ENCODE data around the gene SBK1. TPM values are rescaled to one million over a fixed set of nuclear protein-coding genes. Genes with fewer than 3 reads are reported as not detected.

Gene SBK1
- total RNA-seq, 1 donor: not detected

DNA sequence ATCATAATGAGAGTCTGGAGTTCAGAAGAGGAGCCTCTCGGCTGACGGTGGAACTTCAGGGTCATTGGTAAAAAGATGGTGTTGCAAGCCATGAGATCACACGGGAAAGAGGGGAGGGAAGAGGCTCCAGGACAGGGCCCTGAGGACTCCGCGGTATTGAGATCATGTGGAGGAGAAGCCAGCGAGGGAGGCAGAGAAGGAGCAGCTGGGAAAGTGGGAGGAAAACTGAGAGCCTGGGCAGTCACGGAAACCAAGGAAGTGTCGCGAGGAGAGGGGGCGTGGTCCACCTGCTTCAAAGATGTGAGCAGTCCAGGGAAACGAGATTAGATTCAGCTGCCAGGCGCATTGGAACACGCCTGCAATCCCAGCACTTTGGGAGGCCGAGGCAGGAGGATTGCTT is 27.7 kb upstream of the SBK1 start:
- Histone ChIP-seq H3K9me3 (ENCODE audit: low read depth, low read length) (no peaks in the 10 kb centered on the region), H3K27ac (ENCODE audit: low read depth, low read length) (no peak overlapping the region), H3K4me3 (ENCODE audit: insufficient read depth, low read length) (no peak overlapping the region), H2AFZ (ENCODE audit: low read length) (no peak overlapping the region), H3K79me2 (ENCODE audit: insufficient read depth, low read length) (no peaks in the 10 kb centered on the region), H4K20me1 (ENCODE audit: insufficient read depth, low read length) (no peaks in the 10 kb centered on the region), H3K36me3 (ENCODE audit: insufficient read depth, low read length) (no peaks in the 10 kb centered on the region), H3K4me1 (ENCODE audit: insufficient read depth, low read length) (no peaks in the 10 kb centered on the region), H3K27me3 (ENCODE audit: insufficient read depth, low read length) (peaks cover 43% of the 10 kb centered on the region), H3K4me2 (ENCODE audit: insufficient read depth, low read length) (no peak overlapping the region)
- DNase-seq (ENCODE audit: insufficient read length, low spot score, missing footprints): no peak
- TF ChIP-seq, protein P1, sequence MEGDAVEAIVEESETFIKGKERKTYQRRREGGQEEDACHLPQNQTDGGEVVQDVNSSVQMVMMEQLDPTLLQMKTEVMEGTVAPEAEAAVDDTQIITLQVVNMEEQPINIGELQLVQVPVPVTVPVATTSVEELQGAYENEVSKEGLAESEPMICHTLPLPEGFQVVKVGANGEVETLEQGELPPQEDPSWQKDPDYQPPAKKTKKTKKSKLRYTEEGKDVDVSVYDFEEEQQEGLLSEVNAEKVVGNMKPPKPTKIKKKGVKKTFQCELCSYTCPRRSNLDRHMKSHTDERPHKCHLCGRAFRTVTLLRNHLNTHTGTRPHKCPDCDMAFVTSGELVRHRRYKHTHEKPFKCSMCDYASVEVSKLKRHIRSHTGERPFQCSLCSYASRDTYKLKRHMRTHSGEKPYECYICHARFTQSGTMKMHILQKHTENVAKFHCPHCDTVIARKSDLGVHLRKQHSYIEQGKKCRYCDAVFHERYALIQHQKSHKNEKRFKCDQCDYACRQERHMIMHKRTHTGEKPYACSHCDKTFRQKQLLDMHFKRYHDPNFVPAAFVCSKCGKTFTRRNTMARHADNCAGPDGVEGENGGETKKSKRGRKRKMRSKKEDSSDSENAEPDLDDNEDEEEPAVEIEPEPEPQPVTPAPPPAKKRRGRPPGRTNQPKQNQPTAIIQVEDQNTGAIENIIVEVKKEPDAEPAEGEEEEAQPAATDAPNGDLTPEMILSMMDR (IDR thresholded peaks at IDR 0.05; ENCODE audit: extremely low read depth, low read depth, low read length): no peak

DNA sequence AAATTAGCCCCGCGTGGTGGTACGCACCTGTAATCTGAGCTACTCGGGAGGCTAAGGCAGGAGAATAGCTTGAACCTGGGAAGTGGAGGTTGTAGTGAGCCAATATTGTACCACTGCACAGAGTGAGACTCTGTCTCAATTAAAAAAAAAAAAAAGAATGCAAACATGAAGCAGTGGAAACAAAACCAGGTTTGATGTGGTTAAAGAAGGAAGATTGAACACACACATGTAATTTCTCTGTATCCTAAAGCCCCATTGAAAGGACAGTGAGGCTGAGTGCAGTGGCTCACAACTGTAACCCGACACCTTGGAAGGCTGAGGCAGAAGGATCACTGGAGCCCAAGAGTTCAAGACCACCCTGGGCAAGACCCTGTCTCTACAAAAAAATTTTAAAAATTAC is 26.5 kb upstream of the SBK1 start:
- Histone ChIP-seq H3K4me1 (ENCODE audit: insufficient read depth, low read length) (no peaks in the 10 kb centered on the region), H3K4me2 (ENCODE audit: insufficient read depth, low read length) (no peak overlapping the region), H4K20me1 (ENCODE audit: insufficient read depth, low read length) (no peaks in the 10 kb centered on the region), H3K4me3 (ENCODE audit: insufficient read depth, low read length) (no peak overlapping the region), H3K9me3 (ENCODE audit: low read depth, low read length) (no peaks in the 10 kb centered on the region), H3K27me3 (ENCODE audit: insufficient read depth, low read length) (peaks cover 31% of the 10 kb centered on the region), H3K36me3 (ENCODE audit: insufficient read depth, low read length) (no peaks in the 10 kb centered on the region), H3K27ac (ENCODE audit: low read depth, low read length) (no peak overlapping the region), H2AFZ (ENCODE audit: low read length) (no peak overlapping the region), H3K79me2 (ENCODE audit: insufficient read depth, low read length) (no peaks in the 10 kb centered on the region)
- no peak for DNase-seq (ENCODE audit: insufficient read length, low spot score, missing footprints)
- TF ChIP-seq, protein P1 (IDR thresholded peaks at IDR 0.05; ENCODE audit: extremely low read depth, low read depth, low read length): no peak

DNA sequence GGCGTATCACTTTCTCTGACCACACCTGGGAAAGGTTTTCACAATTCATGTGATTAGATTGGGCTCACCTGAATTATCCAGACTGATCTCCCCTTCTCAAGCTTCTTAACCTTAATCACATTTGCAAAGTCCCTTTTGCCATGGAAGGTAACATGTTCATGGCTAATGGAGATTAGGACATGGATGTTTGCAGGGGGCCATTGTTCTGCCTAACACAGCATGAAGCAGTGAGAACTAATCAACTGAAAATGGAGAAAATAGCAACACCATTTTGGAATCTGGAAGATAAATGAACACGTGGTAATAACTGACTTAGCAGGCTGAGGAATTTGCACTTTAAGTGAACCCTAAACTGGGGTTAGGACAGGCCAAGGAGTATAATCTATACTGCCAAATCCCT is 25.0 kb upstream of the SBK1 start:
- H3K4me2 ChIP-seq (ENCODE audit: insufficient read depth, low read length): no peak overlapping the region
- H4K20me1 ChIP-seq (ENCODE audit: insufficient read depth, low read length): no peaks in the 10 kb centered on the region
- TF ChIP-seq, protein P1 (IDR thresholded peaks at IDR 0.05; ENCODE audit: extremely low read depth, low read depth, low read length): no peak
- no peak overlapping the region for H2AFZ ChIP-seq (ENCODE audit: low read length)
- no peaks in the 10 kb centered on the region for H3K9me3 ChIP-seq (ENCODE audit: low read depth, low read length)
- H3K27ac ChIP-seq (ENCODE audit: low read depth, low read length): no peak overlapping the region
- H3K36me3 ChIP-seq (ENCODE audit: insufficient read depth, low read length): no peaks in the 10 kb centered on the region
- no peak overlapping the region for H3K4me3 ChIP-seq (ENCODE audit: insufficient read depth, low read length)
- H3K27me3 ChIP-seq (ENCODE audit: insufficient read depth, low read length): peaks cover 20% of the 10 kb centered on the region
- no peaks in the 10 kb centered on the region for H3K4me1 ChIP-seq (ENCODE audit: insufficient read depth, low read length)
- DNase-seq (ENCODE audit: insufficient read length, low spot score, missing footprints): no peak
- no peaks in the 10 kb centered on the region for H3K79me2 ChIP-seq (ENCODE audit: insufficient read depth, low read length)

GRCh38 chr16:28273511-28273910 is 18.8 kb upstream of the SBK1 start:
- peaks cover 16% of the 10 kb centered on the region for H3K27me3 ChIP-seq (ENCODE audit: insufficient read depth, low read length)
- H3K79me2 ChIP-seq (ENCODE audit: insufficient read depth, low read length): no peaks in the 10 kb centered on the region
- no peak overlapping the region for H3K4me3 ChIP-seq (ENCODE audit: insufficient read depth, low read length)
- DNase-seq (ENCODE audit: insufficient read length, low spot score, missing footprints): no peak
- H3K4me1 ChIP-seq (ENCODE audit: insufficient read depth, low read length): no peaks in the 10 kb centered on the region
- no peak overlapping the region for H3K4me2 ChIP-seq (ENCODE audit: insufficient read depth, low read length)
- H3K36me3 ChIP-seq (ENCODE audit: insufficient read depth, low read length): no peaks in the 10 kb centered on the region
- no peaks in the 10 kb centered on the region for H3K9me3 ChIP-seq (ENCODE audit: low read depth, low read length)
- no peak overlapping the region for H3K27ac ChIP-seq (ENCODE audit: low read depth, low read length)
- TF ChIP-seq, protein P1 (IDR thresholded peaks at IDR 0.05; ENCODE audit: extremely low read depth, low read depth, low read length): no peak
- H4K20me1 ChIP-seq (ENCODE audit: insufficient read depth, low read length): no peaks in the 10 kb centered on the region
- no peak overlapping the region for H2AFZ ChIP-seq (ENCODE audit: low read length)

All from osteoblast (primary cell).